DMS153 (cell line): ENCODE measurements around the gene TSPY8.
"Not testable (repeated sequence)": the region's sequence is repeated elsewhere in the genome, so short reads cannot be mapped to it uniquely, and the experiment has no call there.

Experiments used
- DNase-seq: peaks from one replicate; lab custom pipeline; 2025; lab: John Stamatoyannopoulos, UW

Gene TSPY8, protein sequence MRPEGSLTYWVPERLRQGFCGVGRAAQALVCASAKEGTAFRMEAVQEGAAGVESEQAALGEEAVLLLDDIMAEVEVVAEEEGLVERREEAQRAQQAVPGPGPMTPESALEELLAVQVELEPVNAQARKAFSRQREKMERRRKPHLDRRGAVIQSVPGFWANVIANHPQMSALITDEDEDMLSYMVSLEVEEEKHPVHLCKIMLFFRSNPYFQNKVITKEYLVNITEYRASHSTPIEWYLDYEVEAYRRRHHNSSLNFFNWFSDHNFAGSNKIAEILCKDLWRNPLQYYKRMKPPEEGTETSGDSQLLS

GRCh38 chrY:9357497-9357896, at the start of gene TSPY8:
TSPY8 (plus strand) TSS chrY:9357797; CDS start chrY:9357843, 46 bp downstream.
- not testable (repeated sequence) for DNase-seq

GRCh38 chrY:9320996-9321395, 36.6 kb upstream of the TSPY8 start:
- DNase-seq, result no peak

DNA sequence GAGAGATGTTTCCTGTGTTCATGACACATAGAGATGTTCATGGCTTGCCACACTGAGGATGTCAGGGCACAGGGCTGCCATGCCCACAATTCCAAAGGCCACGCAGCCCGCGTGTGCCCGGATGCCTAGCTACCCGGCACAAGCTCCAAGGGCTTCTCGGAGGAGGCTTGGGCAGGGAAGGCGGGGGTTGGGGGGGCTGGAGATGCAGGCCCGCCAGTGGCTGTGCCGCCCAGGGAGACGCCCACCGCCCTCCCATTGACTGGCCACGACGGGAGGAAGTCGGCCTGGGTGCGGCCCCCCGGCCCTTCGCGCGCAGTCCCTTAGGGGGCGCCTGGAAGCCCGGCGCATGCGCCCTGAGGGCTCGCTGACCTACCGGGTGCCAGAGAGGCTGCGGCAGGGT, 20.4 kb upstream of the TSPY8 start, which contains the start of gene TSPY4:
TSPY4 (plus strand) TSS at position 301 of the 400 bp plus-strand sequence; CDS start at position 347, 46 bp downstream.
- not testable (repeated sequence) for DNase-seq

DNA sequence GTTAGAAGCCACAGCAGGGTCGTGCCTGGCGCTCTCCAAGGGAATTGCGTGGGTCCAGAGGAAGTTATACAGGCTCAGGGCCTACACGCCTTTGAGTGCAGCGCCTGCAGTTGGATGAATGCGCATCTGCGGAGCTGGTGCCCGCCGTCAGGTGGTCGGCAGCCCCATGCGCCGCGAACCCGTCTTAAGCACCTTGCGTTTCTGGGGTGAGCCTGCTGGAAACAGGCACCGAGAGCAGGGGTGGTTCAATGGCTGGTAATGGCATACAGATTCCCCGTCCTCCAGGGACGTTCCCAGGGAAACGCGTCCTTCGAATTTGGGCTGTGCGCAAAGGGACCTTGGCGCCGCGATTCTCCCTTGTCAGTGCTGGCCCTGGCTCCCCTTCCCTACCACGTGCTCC, 38.9 kb downstream of the TSPY8 start:
- not testable (repeated sequence) for DNase-seq

GRCh38 chrY:9398121-9398520, 40.5 kb downstream of the TSPY8 start, which contains the start of gene TSPY3:
TSPY3 (plus strand) TSS chrY:9398421; CDS start chrY:9398467, 46 bp downstream.
- not testable (repeated sequence) for DNase-seq
